ENCODE measurements around the gene LHFPL2.
A peak's percentile ranks its signal among the peaks of the same experiment; 100 is the strongest.
"Not testable (repeated sequence)": the region's sequence is repeated elsewhere in the genome, so short reads cannot be mapped to it uniquely, and the experiment has no call there.

The LHFPL2 gene, protein sequence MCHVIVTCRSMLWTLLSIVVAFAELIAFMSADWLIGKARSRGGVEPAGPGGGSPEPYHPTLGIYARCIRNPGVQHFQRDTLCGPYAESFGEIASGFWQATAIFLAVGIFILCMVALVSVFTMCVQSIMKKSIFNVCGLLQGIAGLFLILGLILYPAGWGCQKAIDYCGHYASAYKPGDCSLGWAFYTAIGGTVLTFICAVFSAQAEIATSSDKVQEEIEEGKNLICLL

DNA sequence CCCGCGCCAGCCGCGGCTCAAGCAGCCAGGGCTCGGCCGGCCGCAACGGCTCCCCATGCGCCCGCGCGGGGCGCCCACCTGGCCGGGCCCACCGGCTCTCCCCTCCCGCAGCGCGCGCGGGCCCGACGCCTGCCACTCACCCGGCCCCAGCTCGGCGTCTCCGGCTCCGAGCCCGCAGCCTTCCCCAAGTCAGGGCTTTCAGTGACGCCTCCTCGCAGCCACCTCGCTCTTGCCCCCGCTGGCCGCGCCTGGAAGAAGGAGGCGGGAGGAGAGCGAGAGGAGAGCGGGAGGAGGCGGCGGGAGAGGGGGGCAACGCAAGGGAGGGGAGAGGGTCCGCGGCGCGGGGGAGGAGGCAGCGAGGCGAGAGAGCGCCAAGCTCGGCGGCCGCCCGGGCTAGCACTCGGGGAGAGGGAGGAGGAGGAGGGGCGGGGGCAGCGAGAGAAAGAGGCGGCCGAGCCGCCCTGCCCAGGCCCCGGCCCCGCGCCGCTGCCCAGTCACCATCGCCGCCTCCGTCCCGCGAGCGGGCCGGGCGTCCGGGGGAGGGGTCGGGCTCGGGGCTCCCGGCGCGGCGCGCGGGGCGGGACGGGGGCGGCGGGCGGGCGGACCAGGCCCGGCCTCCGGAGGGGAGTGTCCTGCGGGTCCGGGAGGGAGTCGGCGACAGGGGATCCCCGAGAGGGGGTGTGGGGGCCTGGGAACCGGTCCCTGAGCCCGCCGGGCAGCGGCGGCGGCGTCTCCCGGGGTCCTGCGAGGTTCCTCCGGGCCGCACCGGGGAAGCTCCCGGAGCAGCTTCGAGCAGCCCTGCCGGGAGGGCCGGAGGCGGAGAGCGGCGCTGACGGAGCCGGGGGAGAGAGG is at the start of gene LHFPL2:
LHFPL2 (minus strand) TSS at position 414 of the 852 bp plus-strand sequence. CDS start 138,559 bp downstream, outside the sequence.
- DNase-seq: peak; percentile 37

DNA sequence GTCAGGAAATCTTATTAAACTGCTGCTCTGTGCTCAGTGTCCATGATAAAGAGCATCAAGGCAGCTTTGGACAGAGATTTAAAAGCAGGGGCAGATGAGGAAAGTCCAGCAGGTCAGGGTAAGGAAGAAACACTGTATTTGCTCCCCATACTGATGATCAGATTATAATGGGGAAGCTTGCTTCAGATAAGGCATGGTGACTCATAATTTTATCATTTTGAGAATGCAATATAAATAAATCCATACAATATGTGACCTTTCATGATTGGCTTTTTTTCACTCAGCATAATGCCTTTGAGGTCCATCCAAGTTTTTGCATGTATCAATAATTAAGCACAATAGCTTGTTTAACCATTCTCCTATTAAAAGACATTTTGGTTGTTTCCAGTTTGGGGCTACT is 48.1 kb upstream of the LHFPL2 start:
- DNase-seq: no peak

DNA sequence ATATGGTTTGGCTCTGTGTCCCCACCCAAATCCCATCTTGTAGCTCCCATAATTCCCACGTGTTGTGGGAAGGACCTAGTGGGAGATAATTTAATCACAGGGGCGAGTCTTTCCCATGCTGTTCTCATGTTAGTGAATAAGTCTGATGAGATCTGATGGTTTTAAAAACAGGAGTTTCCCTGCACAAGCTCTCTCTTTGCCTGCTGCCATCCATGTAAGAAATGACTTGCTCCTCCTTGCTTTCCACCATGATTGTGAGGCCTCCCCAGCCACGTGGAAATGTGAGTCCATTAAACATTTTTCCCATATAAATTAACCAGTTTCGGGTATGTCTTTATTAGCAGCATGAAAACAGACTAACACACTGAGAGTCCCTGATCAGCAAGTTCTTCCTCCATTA is 47.5 kb upstream of the LHFPL2 start:
- DNase-seq: not testable (repeated sequence)

DNA sequence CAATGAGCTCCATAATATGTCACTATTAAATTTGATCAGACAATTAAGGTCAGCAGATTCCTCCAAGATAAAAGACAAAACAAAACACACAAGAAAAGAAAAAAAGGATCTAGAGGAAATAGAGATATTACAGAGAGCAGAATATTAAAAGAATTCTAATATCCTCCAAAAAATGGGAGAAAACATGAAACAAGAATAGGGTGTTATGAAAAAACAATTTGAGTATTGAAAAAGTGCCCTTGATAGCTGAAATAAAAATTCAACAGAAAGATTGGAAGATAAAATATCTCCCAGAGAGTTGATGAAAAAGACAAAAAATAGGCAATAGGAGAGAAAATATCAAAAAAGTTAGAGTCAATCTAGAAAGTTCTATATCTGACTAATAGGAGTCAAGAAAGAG is 44.8 kb upstream of the LHFPL2 start:
- DNase-seq: no peak

DNA sequence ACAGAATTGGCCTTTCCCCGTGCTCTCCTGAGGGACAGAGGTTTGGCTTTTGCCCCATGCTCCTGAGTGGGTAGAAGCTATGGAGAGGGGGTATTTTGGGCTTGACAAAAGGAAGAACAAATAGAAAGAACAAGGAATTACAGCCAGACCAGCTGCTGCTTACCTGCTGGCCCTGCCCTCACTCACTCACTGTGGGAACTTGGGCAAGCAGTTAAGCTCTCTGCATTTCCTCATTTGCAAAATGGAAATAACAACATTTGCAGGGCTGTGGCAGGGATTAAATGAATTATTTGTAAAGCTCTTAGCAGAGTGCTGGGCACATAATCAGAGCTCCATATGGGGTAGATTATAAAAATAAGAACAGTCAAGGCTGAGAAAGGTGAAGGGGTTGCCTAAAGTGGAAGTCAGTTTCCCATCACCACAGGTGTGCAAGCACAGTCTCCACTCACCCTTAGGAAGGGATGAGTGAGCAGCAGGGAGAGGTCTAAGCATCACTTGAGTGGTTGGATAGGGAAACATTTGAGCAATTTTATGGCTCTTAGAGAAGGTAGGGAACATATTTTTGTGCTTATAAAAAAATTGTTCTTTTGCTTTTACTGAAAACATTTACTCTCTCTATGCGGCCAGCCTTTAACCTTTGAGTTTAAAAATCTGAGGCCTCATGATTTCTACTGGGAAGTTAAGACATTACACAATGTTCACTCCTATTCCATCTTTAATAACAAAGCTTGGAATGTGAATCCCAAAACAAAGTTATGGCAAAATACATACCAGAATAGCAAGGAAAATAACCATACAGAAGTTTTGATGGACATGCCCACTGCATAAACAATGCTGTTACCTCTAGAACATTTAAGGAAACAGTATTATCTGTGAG is 42.8 kb upstream of the LHFPL2 start:
- DNase-seq: no peak

DNA sequence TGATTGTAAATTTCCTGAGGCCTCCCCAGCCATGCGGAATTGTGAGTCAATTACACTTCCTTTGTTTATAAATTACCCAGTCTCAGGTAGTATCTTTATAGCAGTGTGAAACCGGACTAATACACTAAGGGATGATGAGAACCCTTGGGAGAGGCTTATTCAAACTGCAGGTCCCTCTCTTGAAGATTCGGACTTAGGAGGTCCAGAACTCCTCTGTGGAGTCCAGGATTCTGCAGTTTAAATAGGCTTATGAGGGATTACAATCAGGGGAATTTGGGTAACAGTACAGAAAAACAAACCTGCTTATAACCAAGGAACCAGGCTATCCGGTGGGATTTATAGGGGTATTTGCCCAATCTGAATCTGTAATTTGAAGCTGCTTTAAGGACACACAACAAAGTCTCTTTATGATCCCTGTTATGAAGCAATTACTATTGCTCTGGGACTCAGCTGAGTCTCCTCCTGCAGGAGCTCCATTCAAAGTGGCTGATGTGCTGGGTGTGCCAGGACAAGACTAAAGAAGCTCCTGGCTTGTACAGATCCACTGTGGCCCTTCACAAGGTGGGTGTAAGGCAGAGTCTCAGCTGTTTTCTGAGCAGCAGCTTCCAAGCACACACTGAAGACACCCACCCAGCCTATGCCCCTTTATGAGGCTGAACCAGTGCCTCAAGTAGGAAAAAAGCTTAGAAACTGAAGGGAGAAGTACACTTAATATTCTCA is 41.8 kb upstream of the LHFPL2 start:
- no peak for DNase-seq

DNA sequence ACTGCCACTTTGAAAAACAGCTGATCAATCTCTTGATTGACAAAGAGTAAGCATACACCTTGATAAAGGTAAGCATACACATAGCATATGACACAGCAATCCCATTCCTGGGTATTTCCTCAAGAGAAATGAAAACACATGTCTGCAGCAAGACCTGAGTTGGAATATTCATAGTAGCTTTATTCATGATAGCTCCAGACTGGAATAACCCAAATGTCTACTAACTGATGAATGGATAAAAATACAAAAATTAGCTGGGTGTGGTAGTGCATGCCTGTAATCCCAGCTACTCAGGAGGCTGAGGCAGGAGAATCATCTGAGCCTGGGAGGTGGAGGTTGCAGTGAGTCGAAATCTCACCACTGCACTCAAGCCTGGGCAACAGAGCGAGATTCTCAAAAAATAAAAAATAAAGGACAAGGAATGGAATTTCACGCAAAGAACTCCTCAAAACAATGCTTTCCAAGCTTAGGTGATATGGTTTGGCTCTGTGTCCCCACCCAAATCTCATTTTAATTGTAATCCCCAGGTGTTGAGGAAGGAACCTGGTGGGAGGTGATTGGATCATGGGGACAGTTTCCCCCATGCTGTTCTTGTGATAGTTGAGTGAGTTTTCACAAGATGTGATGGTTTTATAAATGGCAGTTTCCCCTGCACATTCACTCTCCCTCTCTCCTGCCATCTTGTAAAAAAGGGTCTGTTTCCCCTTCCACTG is 41.1 kb upstream of the LHFPL2 start:
- DNase-seq: no peak

DNA sequence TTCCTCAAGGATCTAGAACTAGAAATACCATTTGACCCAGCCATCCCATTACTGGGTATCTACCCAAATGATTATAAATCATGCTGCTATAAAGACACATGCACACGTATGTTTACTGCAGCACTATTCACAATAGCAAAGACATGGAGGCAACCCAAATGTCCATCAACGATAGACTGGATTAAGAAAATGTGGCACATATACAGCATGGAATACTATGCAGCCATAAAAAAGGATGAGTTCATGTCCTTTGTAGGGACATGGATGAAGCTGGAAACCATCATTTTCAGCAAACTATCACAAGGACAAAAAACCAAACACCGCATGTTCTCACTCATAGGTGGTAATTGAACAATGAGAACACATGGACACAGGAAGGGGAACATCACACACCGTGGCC is 38.9 kb upstream of the LHFPL2 start:
- DNase-seq: not testable (repeated sequence)

DNA sequence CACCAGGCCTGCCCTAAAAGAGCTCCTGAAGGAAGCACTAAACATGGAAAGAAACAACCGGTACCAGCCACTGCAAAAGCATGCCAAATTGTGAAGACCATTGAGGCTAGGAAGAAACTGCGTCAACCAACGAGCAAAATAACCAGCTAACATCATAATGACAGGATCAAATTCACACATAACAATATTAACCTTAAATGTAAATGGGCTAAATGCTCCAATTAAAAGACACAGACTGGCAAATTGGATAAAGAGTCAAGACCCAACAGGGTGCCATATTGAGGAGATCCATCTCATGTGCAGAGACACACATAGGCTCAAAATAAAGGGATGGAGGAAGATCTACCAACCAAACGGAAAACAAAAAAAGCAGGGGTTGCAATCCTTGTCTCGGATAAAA is 35.3 kb upstream of the LHFPL2 start:
- not testable (repeated sequence) for DNase-seq

DNA sequence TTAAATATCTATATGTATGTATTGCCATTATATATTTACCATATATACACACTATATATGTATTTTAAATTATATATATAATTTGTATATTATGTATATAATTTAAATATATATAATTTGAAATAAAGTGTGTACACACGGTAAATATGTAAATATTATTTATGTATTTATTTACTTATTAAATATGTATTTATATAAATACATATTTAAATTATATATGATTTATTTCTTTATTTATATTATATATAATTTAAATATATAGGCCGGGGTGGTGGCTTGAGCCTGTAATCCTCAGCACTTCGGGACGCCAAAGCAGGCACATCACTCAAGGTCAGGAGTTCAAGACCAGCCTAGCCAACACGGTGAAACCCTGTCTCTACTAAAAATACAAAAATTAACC is 31.3 kb upstream of the LHFPL2 start:
- DNase-seq: no peak

DNA sequence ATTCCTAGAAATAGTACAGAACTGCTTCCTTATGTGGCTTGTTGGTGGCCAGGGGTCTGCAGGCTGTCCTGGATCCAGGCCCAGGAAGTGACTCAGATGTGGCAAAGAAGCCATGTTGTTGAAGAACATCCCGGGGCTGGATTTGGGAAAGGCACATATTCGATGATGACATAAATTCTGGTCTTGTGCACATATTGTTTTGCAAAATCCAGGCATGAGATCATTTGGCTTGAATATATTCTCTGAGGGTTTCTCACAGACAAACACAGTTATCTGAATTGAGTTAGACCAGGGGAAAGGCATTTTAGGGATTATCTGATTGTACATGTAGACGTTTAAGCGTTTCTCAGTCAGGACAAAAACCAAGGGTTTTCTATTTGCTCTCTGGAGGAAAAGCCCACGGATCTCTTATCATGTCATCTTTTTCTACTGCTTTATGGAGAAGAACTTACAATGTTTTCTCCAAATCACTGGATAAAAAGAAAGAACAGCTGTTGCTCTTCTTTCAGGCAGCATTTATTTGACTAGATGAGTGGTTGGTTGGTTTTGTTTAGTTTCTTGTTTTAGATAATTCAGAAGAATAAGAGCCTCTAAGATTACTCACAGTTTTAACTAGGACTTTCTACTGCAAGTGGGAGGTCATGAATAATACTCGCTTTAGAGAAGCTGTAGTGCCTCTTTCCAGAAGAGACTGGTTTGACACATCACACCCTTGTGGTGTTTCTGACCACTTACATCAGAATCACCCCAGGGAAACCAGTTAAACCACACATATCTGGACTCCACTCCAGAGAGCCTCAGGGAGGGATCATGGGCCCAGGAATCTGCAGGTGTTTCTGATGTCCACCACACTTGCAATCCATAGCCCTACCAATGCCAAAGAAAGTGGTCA is 29.5 kb upstream of the LHFPL2 start:
- no peak for DNase-seq

DNA sequence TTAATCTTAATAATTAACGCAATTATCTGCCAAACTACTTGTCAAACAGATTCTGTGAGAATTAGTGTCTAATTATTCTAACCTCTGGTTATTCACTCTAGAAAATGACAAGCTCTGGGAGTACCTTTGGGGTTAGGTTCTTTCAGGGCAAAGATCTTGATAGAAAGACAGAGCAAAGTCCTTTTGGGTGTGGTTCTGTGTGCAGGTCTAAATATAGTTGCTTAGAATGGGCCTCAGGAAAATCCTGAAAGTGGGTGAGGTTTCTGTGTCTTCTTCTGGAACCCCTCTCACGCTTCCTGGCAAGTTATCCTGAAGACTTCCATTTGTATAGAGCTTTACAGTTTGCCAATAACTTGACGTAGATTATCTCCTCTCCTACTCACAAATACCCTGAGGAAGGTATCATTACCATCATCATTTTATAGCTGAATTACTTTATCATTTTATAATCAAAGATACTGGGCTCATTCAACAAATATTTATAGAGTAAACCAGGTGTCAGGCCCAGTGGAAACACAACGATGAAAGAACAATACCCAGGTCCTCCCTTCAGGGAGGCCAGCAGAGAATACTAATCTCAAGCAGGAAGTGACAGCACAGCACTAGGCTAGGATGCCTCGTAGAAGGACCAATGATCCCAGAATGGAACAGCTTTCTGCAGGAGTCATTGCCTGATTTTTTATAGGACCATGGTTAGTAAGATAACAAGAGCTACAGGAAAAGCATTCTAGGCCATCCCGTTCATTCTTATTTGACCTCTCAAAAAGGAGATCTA is 27.6 kb upstream of the LHFPL2 start:
- DNase-seq: no peak

DNA sequence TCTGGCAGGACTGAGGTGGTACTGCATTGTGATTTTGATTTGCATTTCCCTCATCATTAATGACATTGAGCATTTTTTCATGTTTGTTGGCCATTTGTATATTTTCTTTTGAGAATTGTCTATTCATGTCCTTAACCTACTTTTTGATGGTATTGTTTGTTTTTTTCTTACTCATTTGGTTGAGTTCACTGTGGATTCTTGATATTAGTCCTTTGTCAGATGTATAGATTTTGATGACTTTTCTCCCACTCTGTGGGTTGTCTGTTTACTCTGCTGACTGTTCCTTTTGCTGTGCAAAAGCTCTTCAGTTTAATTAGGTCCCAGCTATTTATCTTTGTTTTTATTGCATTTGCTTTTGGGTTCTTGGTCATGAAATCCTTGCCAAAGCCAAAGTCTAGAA is 25.3 kb upstream of the LHFPL2 start:
- not testable (repeated sequence) for DNase-seq

DNA sequence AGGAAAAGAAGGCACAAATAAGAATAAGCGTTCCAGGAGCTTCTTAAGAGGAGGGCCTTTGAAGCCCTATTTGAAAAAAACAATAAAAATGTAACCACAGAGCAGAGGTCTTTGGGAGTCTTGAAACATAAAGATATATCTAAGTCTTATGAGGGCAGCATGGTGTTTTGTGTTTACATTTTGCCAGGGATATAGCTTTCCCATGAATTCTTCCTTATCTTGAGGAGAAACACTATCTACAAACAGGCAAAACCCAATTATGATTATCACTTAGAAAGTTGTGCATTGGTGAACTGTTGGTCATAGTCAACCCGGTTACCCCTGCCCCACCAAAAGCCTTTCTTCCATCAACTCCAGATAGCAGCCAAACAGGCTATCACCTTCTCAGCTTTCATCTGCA is 23.6 kb upstream of the LHFPL2 start:
- no peak for DNase-seq

DNA sequence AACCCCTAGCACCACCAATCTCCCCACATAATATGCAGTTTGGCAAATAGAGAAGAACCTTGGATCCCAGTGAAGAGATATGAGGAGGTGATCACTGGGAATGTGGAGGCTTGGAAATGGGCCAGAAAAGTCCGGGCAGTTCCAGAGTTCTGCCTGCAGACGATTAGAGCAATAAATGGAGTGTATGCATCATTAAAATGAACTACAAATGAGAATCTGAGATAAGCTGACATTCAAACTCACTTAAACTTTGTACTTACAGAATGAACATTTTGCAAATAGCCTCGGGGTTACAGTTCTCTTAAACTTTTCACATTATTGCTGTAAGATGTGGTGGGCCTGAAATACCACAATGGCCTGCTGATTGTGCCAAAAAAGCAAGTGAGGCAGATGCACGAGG is 23.0 kb upstream of the LHFPL2 start:
- no peak for DNase-seq

DNA sequence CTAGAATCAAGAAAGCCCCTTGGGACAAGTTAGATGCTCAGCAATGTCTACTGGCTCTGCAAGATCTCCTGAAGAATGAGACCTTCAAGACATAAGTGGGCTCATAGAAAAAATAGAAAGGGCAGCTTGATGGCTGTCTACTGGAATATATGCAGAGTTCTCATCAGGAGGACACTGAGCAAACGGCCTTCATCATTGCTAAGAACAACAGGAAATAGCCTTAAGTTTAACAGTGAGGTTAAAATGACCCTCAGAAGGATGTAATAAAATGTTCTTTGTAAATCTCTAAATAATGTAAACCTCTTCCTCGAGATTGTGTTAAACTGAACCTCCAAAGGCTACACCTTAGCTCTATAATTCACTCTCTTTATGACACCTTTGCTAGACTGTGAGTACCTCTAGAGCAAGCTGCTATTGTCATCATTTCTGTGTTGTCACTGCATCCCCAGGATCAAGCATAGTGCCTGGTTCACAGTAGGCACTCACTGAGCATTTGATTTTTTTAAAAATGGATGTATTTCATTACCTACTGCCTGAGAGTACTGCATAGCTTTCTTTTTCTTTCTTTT is 22.2 kb upstream of the LHFPL2 start:
- no peak for DNase-seq

DNA sequence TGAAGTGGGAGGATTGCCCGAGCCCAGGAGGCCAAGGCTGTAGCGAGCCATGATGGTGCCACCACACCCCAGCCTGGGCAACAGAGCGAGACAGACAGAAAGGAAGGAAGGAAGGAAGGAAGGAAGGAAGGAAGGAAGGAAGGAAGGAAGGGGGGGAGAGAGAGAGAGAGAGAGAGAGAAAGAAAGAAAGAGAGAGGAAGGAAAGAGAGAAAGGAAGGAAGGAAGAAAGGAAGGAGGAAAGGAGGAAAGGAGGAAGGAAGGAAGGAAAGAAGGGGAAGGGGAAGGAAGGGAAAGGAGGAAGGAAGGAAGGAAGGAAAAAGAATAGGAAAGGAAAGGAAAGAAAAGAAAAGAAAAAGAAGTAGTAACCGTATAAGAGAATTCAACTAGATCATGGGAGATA is 20.8 kb upstream of the LHFPL2 start:
- no peak for DNase-seq

DNA sequence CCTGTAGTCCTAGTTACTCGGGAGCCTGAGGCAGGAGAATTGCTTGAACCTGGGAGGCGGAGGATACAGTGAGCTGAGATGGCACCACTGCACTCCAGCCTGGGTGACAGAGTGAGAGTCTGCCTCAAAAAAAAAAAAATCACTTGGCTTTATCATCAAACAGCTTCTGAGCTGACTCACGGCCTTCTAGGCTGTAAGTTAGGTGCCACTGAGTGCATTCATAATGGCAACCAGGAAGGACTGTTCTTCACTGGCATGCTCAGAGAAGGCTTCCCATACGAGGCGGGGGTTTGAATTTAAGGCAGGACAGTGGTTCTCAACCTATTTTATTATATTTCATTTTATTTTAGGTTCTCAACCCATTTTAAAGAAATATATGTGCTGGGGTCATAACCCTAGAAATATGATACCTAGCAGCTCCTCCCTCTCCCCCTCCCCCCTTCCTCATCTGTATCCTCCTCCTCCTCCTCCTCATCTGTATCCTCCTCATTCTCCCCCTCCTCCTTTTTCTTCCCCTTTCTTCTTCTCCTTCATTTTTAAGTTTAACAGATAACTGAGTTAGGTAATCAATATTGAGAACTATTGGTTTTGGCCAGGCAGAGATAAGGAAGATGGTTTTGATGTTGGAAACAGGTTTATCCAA is 19.0 kb upstream of the LHFPL2 start:
- DNase-seq: no peak

DNA sequence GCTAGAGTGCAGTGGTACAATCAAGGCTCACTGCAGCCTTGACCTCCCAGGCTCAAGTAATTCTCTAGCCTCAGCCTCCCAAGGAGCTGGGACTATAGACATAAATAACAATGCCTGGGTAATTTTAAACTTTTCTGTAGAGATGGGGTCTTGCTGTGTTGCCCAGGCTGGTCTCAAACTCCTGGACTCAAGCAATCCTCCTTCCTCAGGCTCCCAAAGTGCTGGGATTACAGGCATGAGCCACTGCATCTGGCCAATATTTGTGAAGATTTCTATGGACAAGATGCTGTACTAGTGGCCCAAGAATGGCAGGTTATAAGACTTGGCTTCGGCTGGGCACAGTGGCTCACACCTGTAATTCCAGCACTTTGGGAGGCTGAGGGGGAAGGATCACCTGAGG is 18.4 kb upstream of the LHFPL2 start:
- DNase-seq: not testable (repeated sequence)

Data from NCI-H1048 (cell line).